HG02588 (cell line): ENCODE results near the gene FKBP1A.
"Not testable (repeated sequence)": the region's sequence is repeated elsewhere in the genome, so short reads cannot be mapped to it uniquely, and the experiment has no call there.

Experiments
- ATAC-seq: cut with Tn5 transposase; IDR thresholded peaks from one replicate; pipeline ENCODE4 v1.9.1; 2021; ENCODE audit warnings: mild to moderate bottlenecking, moderate library complexity; ENCODE audit not compliant: unreplicated experiment

Gene FKBP1A

GRCh38 chr20:1369970-1370369, 22.9 kb downstream of the FKBP1A start:
- no peak for ATAC-seq

GRCh38 chr20:1368448-1369199, 24.2 kb downstream of the FKBP1A start:
- no peak for ATAC-seq

- no peak for ATAC-seq
Observed at GRCh38 chr20:1367479-1367878, 25.4 kb downstream of the FKBP1A start.

- no peak for ATAC-seq
Observed at GRCh38 chr20:1364106-1364505, 28.7 kb downstream of the FKBP1A start.

- no peak for ATAC-seq
Observed at GRCh38 chr20:1363522-1363921, 29.3 kb downstream of the FKBP1A start.

GRCh38 chr20:1362484-1362883, 30.4 kb downstream of the FKBP1A start:
- ATAC-seq: no peak

- ATAC-seq: no peak
Observed at GRCh38 chr20:1360094-1360846, 32.6 kb downstream of the FKBP1A start.

- no peak for ATAC-seq
Observed at GRCh38 chr20:1357921-1358671, 34.8 kb downstream of the FKBP1A start.

GRCh38 chr20:1353956-1354355, 38.9 kb downstream of the FKBP1A start:
- ATAC-seq: no peak

- no peak for ATAC-seq
Observed at GRCh38 chr20:1346315-1346969, 46.4 kb downstream of the FKBP1A start.

- no peak for ATAC-seq
Observed at GRCh38 chr20:1345756-1346093, 47.1 kb downstream of the FKBP1A start.

GRCh38 chr20:1345030-1345755, 47.7 kb downstream of the FKBP1A start:
- no peak for ATAC-seq

GRCh38 chr20:1343446-1344124, 49.3 kb downstream of the FKBP1A start:
- not testable (repeated sequence) for ATAC-seq

- no peak for ATAC-seq
Observed at GRCh38 chr20:1341561-1342265, 51.1 kb downstream of the FKBP1A start.

- no peak for ATAC-seq
Observed at GRCh38 chr20:1338801-1339200, 54.1 kb downstream of the FKBP1A start.

GRCh38 chr20:1338096-1338495, 54.8 kb downstream of the FKBP1A start:
- no peak for ATAC-seq

GRCh38 chr20:1337441-1337840, 55.4 kb downstream of the FKBP1A start:
- ATAC-seq: no peak

GRCh38 chr20:1336699-1337367, 56.0 kb downstream of the FKBP1A start:
- ATAC-seq: no peak
